Mesothelial cell of epicardium (in vitro differentiated cells): ENCODE data around the gene SCEL. TPM values are rescaled to one million over a fixed set of nuclear protein-coding genes. Genes with fewer than 3 reads are reported as not detected.

Experiments
- DNase-seq, 2 experiments: peaks; one replicate each; pipeline ENCODE4 v3.0.0; 2021; ENCODE audit warnings: low spot score in 2 of 2; ENCODE audit not compliant: unreplicated experiment in 2 of 2
- H3K27ac Mint-ChIP-seq: 2 replicates; pipeline ENCODE4 v1.8.0; 2021; ENCODE audit warnings: mixed read lengths
- H3K27me3 Mint-ChIP-seq: 2 replicates; pipeline ENCODE4 v1.8.0; 2021; ENCODE audit warnings: low read depth, mixed read lengths
- H3K36me3 Mint-ChIP-seq: 2 replicates; pipeline ENCODE4 v1.8.0; 2021; ENCODE audit warnings: mixed read lengths
- H3K4me1 Mint-ChIP-seq: 2 replicates; pipeline ENCODE4 v1.8.0; 2021; ENCODE audit warnings: mixed read lengths
- H3K4me3 Mint-ChIP-seq: 2 replicates; pipeline ENCODE4 v1.8.0; 2021; ENCODE audit warnings: mild to moderate bottlenecking, moderate library complexity, mixed read lengths
- H3K9me3 Mint-ChIP-seq: 2 replicates; pipeline ENCODE4 v1.8.0; 2021; ENCODE audit warnings: mixed read lengths
- total RNA-seq: library from RNA; stranded (reverse); gene quantifications from 3 replicates; pipeline ENCODE4 v1.2.1, GENCODE V29; 2021
- TF ChIP-seq, protein P1 (sequence below): fragments of 200-600 bp; sonication (generic); IDR thresholded peaks from one replicate; pipeline ENCODE4 v1.5.0; 2021; ENCODE audit warnings: antibody characterized with exemption; ENCODE audit not compliant: unreplicated experiment

SCEL gene
- total RNA-seq, 1 donor from 2014 or later = not detected

DNA sequence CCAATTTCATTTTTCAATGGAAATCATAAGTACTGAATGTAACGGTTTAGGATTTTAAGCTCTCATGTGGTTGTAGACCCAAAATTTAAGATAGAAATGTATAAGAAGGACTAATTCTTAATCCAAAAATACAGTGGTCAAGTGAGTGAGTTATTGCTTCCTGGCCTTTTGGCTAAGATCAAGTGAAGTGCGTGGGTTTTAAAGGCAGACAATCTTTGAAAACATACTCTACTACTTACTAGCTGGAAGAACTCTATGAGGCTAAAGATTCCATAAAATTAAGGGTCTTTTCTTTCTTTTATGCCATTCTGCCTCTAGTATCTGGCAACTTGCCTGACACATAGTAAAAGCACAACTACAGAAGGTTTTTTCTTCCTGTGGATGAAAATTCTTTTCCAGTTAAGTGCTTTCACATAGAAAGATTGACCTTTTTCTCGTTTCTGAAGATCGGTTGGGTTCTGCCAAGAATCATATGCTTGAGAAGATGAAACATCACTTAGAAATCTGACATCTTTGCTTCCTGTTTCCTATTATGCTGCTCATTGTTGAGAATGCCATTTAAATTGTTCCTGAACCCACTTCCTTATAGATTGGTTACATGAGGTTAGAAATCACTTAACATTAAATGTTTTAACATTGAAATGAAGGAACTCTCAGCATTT lies 26.4 kb upstream of the SCEL start:
- DNase-seq = no peak
- no peaks in the 10 kb centered on the region for H3K27me3 Mint-ChIP-seq

DNA sequence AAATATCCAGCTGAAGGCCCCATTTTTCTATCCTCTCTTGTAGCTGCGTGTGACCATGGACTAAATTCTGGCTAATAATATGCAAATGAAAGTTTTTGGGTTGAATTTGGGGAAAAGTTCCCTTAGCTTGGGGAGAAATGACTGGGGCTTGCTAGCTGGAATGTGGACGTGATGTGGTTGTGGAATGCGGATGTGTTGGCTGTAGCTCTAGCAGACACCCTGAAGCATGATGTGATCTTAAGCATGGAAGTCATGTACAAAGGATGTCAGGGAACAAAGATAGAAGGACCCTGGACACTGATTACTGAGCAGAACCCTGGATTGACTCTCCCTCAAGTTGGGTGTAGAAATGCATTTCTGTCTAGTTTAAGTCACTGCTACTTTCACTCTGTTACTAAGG lies 25.4 kb upstream of the SCEL start:
- no peak overlapping the region for H3K27ac Mint-ChIP-seq
- no peaks in the 10 kb centered on the region for H3K36me3 Mint-ChIP-seq
- no peaks in the 10 kb centered on the region for H3K27me3 Mint-ChIP-seq
- no peak for DNase-seq
- H3K4me1 Mint-ChIP-seq = peaks cover 29% of the 10 kb centered on the region
- no peak overlapping the region for H3K4me3 Mint-ChIP-seq
- no peaks in the 10 kb centered on the region for H3K9me3 Mint-ChIP-seq
- TF ChIP-seq, protein P1, sequence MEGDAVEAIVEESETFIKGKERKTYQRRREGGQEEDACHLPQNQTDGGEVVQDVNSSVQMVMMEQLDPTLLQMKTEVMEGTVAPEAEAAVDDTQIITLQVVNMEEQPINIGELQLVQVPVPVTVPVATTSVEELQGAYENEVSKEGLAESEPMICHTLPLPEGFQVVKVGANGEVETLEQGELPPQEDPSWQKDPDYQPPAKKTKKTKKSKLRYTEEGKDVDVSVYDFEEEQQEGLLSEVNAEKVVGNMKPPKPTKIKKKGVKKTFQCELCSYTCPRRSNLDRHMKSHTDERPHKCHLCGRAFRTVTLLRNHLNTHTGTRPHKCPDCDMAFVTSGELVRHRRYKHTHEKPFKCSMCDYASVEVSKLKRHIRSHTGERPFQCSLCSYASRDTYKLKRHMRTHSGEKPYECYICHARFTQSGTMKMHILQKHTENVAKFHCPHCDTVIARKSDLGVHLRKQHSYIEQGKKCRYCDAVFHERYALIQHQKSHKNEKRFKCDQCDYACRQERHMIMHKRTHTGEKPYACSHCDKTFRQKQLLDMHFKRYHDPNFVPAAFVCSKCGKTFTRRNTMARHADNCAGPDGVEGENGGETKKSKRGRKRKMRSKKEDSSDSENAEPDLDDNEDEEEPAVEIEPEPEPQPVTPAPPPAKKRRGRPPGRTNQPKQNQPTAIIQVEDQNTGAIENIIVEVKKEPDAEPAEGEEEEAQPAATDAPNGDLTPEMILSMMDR = no peak

More for the DNA sequence above, 26.4 kb upstream of the SCEL start:
- no peaks in the 10 kb centered on the region for H3K9me3 Mint-ChIP-seq
- TF ChIP-seq, protein P1 = no peak
- H3K4me3 Mint-ChIP-seq = no peak overlapping the region
- H3K4me1 Mint-ChIP-seq = peaks cover 29% of the 10 kb centered on the region
- peak overlapping the region; percentile 55 for H3K27ac Mint-ChIP-seq
- H3K36me3 Mint-ChIP-seq = no peaks in the 10 kb centered on the region

DNA sequence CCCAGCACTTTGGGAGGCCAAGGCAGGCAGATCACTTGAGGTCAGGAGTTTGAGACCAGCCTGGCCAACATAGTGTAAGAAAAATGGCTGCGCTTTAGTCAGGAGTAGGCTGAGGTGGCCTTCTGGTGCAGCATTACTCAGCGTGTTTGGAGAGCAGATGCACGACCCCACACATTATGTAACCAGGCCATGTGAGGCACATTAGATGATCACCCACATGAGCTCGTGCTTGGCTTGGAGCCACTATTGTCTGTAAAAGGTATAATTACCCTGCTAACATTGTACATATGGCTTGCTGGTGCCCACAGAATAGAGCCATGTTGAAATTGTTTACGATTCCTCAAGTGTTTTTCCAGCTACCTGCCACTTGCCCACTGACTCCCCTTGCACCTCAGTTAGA lies 24.0 kb upstream of the SCEL start:
- H3K27ac Mint-ChIP-seq = no peak overlapping the region
- TF ChIP-seq, protein P1 = no peak

DNA sequence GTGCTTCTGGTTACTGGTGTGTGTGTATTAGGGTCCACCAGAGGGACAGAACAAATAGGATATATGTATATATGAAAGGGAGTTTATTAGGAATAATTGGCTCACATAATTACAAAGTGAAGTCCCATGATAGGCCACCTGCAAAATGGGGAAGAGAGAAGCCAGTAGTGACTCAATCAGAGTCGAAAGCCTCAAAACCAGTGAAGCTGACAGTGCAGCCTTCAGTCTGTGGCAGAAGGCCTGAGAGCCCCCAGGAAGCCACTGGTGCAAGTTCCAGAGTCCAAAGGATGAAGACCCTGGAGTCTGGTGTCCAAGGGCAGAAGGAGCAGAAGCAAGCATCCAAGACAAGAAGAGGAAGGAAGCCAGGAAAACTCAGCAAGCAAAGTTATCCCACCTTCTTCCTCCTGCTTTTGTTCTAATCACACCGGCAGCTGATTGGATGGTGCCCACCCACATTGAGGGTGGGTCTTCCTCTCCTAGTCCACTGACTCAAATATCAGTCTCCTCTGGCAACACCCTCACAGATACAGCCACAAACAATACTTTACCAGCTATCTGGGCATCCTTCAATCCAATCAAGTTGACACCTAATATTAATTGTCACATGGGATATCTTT lies 21.7 kb upstream of the SCEL start:
- Mint-ChIP-seq H3K27me3 (no peaks in the 10 kb centered on the region), H3K36me3 (no peaks in the 10 kb centered on the region), H3K27ac (no peak overlapping the region), H3K4me1 (peaks cover 20% of the 10 kb centered on the region), H3K9me3 (no peaks in the 10 kb centered on the region), H3K4me3 (no peak overlapping the region)
- DNase-seq = no peak
- TF ChIP-seq, protein P1 = no peak

More for the DNA sequence above, 24.0 kb upstream of the SCEL start:
- Mint-ChIP-seq H3K36me3 (no peaks in the 10 kb centered on the region), H3K4me3 (no peak overlapping the region), H3K9me3 (no peaks in the 10 kb centered on the region), H3K27me3 (no peaks in the 10 kb centered on the region), H3K4me1 (peaks cover 29% of the 10 kb centered on the region)
- DNase-seq = no peak

DNA sequence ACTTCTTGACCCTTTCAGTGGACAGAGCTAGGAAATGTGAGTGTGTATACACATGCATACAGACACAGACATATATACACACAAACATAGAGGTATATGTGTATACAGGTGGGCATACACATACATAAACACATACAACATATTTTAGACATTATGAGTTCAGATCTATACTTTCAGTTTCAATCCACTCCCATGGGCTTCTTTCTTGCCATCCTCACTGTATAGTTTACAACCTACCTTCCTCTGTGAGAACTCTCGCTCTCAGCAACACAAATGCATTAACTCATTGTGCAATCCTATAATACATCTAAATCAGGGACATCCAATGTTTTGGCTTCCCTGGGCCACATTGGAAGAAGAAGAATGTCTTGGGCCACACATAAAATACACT lies 21.2 kb upstream of the SCEL start:
- no peak for DNase-seq
- Mint-ChIP-seq H3K27ac (no peak overlapping the region), H3K36me3 (no peaks in the 10 kb centered on the region), H3K27me3 (no peaks in the 10 kb centered on the region), H3K4me3 (no peak overlapping the region), H3K9me3 (no peaks in the 10 kb centered on the region), H3K4me1 (peaks cover 18% of the 10 kb centered on the region)
- TF ChIP-seq, protein P1 = no peak
